A673 (cell line): ENCODE measurements around the gene CLMP.

Experiments
- EZH2 ChIP-seq: fragments of 200-600 bp; sonication (generic); IDR thresholded peaks from 2 replicates; pipeline ENCODE4 v1.6.1; 2017; ENCODE audit warnings: borderline replicate concordance, low read depth, mild to moderate bottlenecking, mixed read lengths, antibody characterized with exemption, low read length; ENCODE audit not compliant: poor library complexity, severe bottlenecking
- TF ChIP-seq, protein P1 (sequence below): fragments of 300-800, 200-600 bp; sonication (generic); conservative IDR thresholded peaks from 2 replicates; pipeline ENCODE4 v1.5.1; 2017; ENCODE audit warnings: low read depth, mild to moderate bottlenecking, antibody characterized with exemption, low read length, moderate library complexity, mixed read lengths

DNA sequence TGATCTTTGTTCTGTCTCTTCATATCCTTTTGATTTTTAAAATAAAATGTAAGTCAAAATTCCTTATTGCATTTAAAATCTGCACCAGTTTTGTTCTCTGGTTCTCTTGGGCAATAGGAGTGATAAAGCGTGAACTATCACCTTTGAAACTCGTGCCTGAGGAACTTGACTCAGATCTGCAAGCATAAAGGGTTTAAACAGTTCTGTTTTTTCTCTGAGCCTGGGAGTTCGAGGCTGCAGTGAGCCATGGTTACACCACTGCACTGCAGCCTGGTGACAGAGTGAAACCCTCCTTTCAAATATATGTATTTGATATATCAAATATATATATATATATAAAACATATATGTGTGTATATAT, 38.9 kb upstream of the CLMP start:
- TF ChIP-seq, protein P1, sequence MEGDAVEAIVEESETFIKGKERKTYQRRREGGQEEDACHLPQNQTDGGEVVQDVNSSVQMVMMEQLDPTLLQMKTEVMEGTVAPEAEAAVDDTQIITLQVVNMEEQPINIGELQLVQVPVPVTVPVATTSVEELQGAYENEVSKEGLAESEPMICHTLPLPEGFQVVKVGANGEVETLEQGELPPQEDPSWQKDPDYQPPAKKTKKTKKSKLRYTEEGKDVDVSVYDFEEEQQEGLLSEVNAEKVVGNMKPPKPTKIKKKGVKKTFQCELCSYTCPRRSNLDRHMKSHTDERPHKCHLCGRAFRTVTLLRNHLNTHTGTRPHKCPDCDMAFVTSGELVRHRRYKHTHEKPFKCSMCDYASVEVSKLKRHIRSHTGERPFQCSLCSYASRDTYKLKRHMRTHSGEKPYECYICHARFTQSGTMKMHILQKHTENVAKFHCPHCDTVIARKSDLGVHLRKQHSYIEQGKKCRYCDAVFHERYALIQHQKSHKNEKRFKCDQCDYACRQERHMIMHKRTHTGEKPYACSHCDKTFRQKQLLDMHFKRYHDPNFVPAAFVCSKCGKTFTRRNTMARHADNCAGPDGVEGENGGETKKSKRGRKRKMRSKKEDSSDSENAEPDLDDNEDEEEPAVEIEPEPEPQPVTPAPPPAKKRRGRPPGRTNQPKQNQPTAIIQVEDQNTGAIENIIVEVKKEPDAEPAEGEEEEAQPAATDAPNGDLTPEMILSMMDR, result no peak
- no peak for TF ChIP-seq EZH2
